Heart left ventricle (tissue), 16 donors: ENCODE data around the gene KLB. TPM values are rescaled to one million over a fixed set of nuclear protein-coding genes. Genes with fewer than 3 reads are reported as not detected.
"Not testable (repeated sequence)": the region's sequence is repeated elsewhere in the genome, so short reads cannot be mapped to it uniquely, and the experiment has no call there.

ENCODE experiments used
- ATAC-seq, 4 donors: fragments of 200-7000 bp; cut with Tn5 transposase; one replicate each; pipeline ENCODE4 v1.9.1; 2020 to 2022; ENCODE audit warnings: moderate library complexity in 4 of 4, mild to moderate bottlenecking in 3 of 4, moderate number of reproducible peaks in 1 of 4
- DNase-seq, 5 donors: peaks; one replicate each; pipeline ENCODE4 v3.0.0-alpha.2; 2020
- H3K27ac ChIP-seq, 12 donors: fragments of 200-600 bp; sonication (generic) in 4 of 12; one replicate each; pipeline versions ENCODE4 v1.5.0 to v1.8.0; 2016 to 2022; ENCODE audit warnings: mild to moderate bottlenecking in 2 of 12
- H3K27me3 ChIP-seq, 9 donors: fragments of 200-600 bp; sonication (generic) in 2 of 9; one replicate each; pipeline versions ENCODE4 v1.5.1 to v1.8.0; 2016 to 2022; ENCODE audit warnings: mild to moderate bottlenecking in 3 of 9
- H3K36me3 ChIP-seq, 9 donors: fragments of 200-600 bp; sonication (generic) in 2 of 9; one replicate each; pipeline versions ENCODE4 v1.5.0 to v1.8.0; 2018 to 2022; ENCODE audit warnings: mild to moderate bottlenecking in 2 of 9
- H3K4me1 ChIP-seq, 12 donors: fragments of 200-600 bp; sonication (generic) in 4 of 12; one replicate each; pipeline versions ENCODE4 v1.5.0 to v1.8.0; 2016 to 2022; ENCODE audit warnings: mild to moderate bottlenecking in 3 of 12
- H3K4me3 ChIP-seq, 12 donors: fragments of 200-600 bp; sonication (generic) in 4 of 12; one replicate each; pipeline versions ENCODE4 v1.5.0 to v1.8.0; 2017 to 2022; ENCODE audit warnings: mild to moderate bottlenecking in 9 of 12, moderate library complexity in 4 of 12
- H3K9me3 ChIP-seq, 12 donors: fragments of 200-600 bp; sonication (generic) in 4 of 12; one replicate each; pipeline versions ENCODE4 v1.5.0 to v1.8.0; 2016 to 2022; ENCODE audit warnings: mild to moderate bottlenecking in 1 of 12
- POLR2A ChIP-seq, 2 donors: fragments of 450-650 bp; IDR thresholded peaks; one replicate each; pipeline ENCODE4 v1.6.1; 2017; ENCODE audit warnings: antibody characterized with exemption in 2 of 2, mild to moderate bottlenecking in 2 of 2, moderate library complexity in 2 of 2
- WGBS, 4 donors: extraction: QIAGEN DNeasy Blood & Tissue Kit in 2 of 4; methylation state at CpG; one replicate each; pipeline versions ENCODE4 v1.1.5 to v1.1.7; 2013 to 2018; 5-methylcytosine and 5-hydroxymethylcytosine counted together
- intact Hi-C, 10 donors: fragments of 100-400 bp; cut with DNase I; formaldehyde crosslinking; loops; one replicate each; pipeline versions ENCODE4 v1.11.1 to v1.14.2; 2022
- polyA plus RNA-seq, 2 donors: library from polyadenylated mRNA; stranded (reverse); fragments of 200-250 nt; gene quantifications; one replicate each; pipeline ENCODE4 v1.2.3, GENCODE V29; 2013
- total RNA-seq, 9 donors: library from RNA; depleted of rRNA in 2 of 9; stranded (reverse); fragments of >200 nt in 2 of 9; fragmentation: NEBNext Ultra II Directional in 3 of 9; extraction: Animal tissue kit (Norgen Biotek cat#: 25700) in 3 of 9; gene quantifications; one replicate each; pipeline versions ENCODE4 v1.1.0 to v1.2.4, GENCODE V29; 2016 to 2023
- TF ChIP-seq, protein P1 (sequence below), 12 donors: fragments of 200-600 bp; sonication (generic) in 4 of 12; IDR thresholded peaks; one replicate each; pipeline versions ENCODE4 v1.5.0 to v1.8.0; 2018 to 2022; ENCODE audit warnings: antibody characterized with exemption in 12 of 12, mild to moderate bottlenecking in 5 of 12
- donor health status: ischemic (EF 13 %, LVEDD 7.1; RV severe dilation, severe dysfunction).
- donor health status: healthy with polysubstance abuse.
- donor health status: DM: no; HTN: yes; CAD: no.
- donor health status: DM: no; HTN: no; CAD: no.
- donor health status: ischemic (EF 25% LVEDD 6.9; RV normal size, moderate dysfunction).
- donor health status: ischemic (EF 25% LVEDD 5.7; RV mildly dilated, moderate dysfunction).
- donor health status: healthy.
- donor health status: DM: yes; HTN: yes; CAD: no.
- donor health status: ischemic (EF 35%, LVEDD 5.7; RV mildly dilated, moderate dysfunction).
- donor health status: nonischemic (EF 11% LVEDD 7.7; RV severe dilation, severe dysfunction).
- donor health status: DM: yes; HTN: yes; CAD: no.
- donor health status: PGD.
- donor health status: ischemic (EF 29% LVEDD 5.4; RV normal size, mild dysfunction).
- donor health status: nonischemic (EF 23%, LVEDD 6.1; RV moderate dilation, normal function).

The KLB gene
- total and polyA plus RNA-seq, 11 donors: 0.08 to 2.9 (median 0.15) TPM; not detected in 5

DNA sequence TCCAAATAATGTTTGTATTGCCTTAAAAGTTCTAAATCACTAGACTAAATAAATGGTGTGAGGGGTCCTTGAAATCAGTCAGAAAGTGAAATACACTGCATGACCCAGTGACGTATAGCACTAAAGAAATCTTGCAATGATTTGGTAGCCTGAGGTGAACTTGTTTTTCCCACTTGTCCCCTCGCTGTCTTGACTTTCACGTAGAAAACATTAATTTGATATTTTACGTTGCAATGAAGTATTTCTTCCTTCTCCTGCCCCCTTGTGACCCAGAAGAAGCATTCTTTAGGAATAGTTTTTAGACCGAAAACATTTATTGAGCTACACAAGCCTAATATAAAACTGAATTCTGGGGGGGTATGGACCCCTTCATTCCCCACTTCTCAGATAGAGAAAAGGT is 3.7 kb downstream of the KLB start:
- Histone ChIP-seq H3K27ac (no peak overlapping the region), H3K36me3 (no peaks in the 10 kb centered on the region), H3K27me3 (peaks cover 0 to 9% (median 0%) of the 10 kb centered on the region in 9 donors), H3K4me3 (no peak overlapping the region), H3K9me3 (no peaks in the 10 kb centered on the region), H3K4me1 (no peaks in the 10 kb centered on the region)
- WGBS, 4 donors: 47 to 59% (median 54%) methylated on average over 5 of the region's 5 CpGs
- ATAC-seq (no peak), DNase-seq (no peak)
- no peak for TF ChIP-seq POLR2A (IDR thresholded peaks at IDR 0.05)
- TF ChIP-seq, protein P1, sequence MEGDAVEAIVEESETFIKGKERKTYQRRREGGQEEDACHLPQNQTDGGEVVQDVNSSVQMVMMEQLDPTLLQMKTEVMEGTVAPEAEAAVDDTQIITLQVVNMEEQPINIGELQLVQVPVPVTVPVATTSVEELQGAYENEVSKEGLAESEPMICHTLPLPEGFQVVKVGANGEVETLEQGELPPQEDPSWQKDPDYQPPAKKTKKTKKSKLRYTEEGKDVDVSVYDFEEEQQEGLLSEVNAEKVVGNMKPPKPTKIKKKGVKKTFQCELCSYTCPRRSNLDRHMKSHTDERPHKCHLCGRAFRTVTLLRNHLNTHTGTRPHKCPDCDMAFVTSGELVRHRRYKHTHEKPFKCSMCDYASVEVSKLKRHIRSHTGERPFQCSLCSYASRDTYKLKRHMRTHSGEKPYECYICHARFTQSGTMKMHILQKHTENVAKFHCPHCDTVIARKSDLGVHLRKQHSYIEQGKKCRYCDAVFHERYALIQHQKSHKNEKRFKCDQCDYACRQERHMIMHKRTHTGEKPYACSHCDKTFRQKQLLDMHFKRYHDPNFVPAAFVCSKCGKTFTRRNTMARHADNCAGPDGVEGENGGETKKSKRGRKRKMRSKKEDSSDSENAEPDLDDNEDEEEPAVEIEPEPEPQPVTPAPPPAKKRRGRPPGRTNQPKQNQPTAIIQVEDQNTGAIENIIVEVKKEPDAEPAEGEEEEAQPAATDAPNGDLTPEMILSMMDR (IDR thresholded peaks at IDR 0.05): peak in 4 of 12 donors; percentile 10 to 25 (median 16)
- intact Hi-C loops: no loop called here

DNA sequence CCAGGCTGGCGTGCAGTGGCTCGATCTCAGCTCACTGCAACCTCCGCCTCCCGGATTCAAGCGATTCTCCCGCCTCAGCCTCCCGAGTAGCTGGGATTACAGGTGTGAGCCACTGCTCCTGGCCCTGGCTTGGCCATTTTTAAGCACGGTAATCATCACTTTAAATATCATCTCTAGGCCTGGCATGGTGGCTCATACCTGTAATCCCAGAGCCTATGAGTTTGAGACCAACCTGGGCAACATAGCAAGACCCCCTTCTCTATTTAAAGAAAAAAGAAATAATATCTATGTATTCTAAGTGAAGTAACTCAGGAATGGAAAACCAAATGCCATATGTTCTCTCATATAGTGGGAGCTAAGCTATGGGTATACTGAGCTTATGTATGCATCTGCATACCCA is 4.8 kb downstream of the KLB start:
- 88 to 96% (median 91%) methylated on average over 8 of the region's 8 CpGs for WGBS, 4 donors
- H3K27me3 ChIP-seq, H3K36me3 ChIP-seq, H3K27ac ChIP-seq, ATAC-seq, DNase-seq, H3K4me3 ChIP-seq, intact Hi-C loops, H3K4me1 ChIP-seq, H3K9me3 ChIP-seq: not testable (repeated sequence)

DNA sequence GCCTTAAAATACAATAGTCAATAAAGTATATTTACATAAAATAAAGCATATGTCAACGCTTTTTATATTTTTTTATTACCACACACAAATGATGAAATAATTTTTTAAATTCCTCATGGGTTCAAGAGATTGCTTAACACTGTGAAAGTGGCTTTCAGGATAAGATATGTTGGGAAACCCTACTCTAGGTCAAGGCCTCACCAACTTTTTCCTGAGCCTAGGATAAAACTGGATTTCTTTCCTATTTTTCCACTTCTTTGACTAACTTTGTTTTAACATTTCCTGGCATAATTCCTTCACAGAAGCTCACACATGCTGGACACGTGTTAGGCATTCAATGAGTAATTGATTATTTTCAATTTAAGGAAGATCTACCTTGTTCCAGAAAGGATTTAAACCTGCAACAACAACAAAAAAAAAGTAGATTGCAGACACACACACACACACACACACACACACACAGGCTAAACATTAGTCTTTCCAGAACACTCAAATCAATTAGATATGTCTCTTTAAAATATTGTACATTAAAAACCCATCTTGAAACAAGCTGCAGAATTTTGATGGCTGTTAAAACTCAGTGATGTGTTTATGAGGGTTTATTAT is 9.1 kb downstream of the KLB start:
- no peaks in the 10 kb centered on the region for H3K36me3 ChIP-seq
- H3K27ac ChIP-seq: no peak overlapping the region
- TF ChIP-seq, protein P1 (IDR thresholded peaks at IDR 0.05): no peak
- TF ChIP-seq POLR2A (IDR thresholded peaks at IDR 0.05): no peak
- no peaks in the 10 kb centered on the region for H3K9me3 ChIP-seq
- no peak overlapping the region for H3K4me3 ChIP-seq
- WGBS, 4 donors: 57 to 70% (median 62%) methylated on average over 2 of the region's 2 CpGs
- DNase-seq (no peak), ATAC-seq (no peak)
- intact Hi-C loops: no loop called here
- H3K4me1 ChIP-seq: no peaks in the 10 kb centered on the region
- H3K27me3 ChIP-seq: no peaks in the 10 kb centered on the region

DNA sequence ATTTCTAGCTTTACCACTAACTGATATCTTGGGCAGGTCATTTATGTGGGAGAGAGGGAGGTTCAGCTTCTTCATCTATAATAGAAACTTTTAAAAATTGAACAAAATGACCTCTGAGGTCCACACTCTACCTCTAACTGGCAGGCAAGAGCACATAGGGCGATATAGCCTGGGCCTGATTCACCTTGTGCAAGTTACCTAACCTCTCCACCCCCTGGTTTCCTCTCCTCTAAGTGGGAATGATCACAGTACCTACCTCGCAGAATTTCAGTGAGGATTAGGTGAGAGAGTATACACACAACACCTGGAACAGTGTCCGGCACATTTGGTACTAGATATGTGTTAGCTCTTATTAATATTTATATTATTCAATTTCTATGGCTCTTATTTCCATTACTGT is 15.5 kb downstream of the KLB start:
- no peaks in the 10 kb centered on the region for H3K27me3 ChIP-seq
- intact Hi-C loops: no loop called here
- H3K36me3 ChIP-seq: no peaks in the 10 kb centered on the region
- no peaks in the 10 kb centered on the region for H3K4me1 ChIP-seq
- WGBS, 4 donors: 81 to 93% (median 90%) methylated on average over 3 of the region's 3 CpGs
- H3K9me3 ChIP-seq: no peaks in the 10 kb centered on the region
- DNase-seq: no peak
- H3K27ac ChIP-seq: no peak overlapping the region
- H3K4me3 ChIP-seq: no peak overlapping the region
- TF ChIP-seq, protein P1 (IDR thresholded peaks at IDR 0.05): no peak
- no peak for TF ChIP-seq POLR2A (IDR thresholded peaks at IDR 0.05)
- no peak for ATAC-seq

DNA sequence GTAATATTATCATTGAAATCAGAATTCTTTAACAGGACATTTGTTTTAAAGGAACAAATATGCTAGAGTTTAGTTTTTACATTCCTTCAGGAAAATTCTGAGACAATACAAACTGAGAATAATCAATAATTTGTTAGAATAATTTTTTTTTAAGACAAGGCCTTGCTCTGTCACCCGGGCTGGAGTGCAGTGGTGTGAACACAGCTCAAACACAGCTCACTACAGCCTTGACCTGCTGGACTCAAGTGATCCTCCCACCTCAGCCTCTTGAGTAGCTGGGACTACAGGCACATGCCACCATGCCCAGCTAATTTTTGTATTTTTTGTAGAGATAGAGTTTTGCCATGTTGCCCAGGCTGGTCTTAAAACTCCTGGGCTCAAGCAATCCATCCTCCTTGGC is 18.6 kb downstream of the KLB start:
- DNase-seq: not testable (repeated sequence)
- 81 to 93% (median 91%) methylated on average over 1 of the region's 1 CpG for WGBS, 4 donors

More for the DNA sequence above, 18.6 kb downstream of the KLB start:
- H3K4me3 ChIP-seq, H3K27ac ChIP-seq, H3K36me3 ChIP-seq, ATAC-seq, H3K4me1 ChIP-seq, H3K27me3 ChIP-seq, intact Hi-C loops, H3K9me3 ChIP-seq: not testable (repeated sequence)
